ENCODE data around the gene CHRNA4. TPM values are rescaled to one million over a fixed set of nuclear protein-coding genes. Genes with fewer than 3 reads are reported as not detected.

Gene CHRNA4
- total and polyA plus RNA-seq, 2 of the 13 experiments (the other 11 are each of a cell fraction or from before 2014, with no cell fraction given): not detected

GRCh38 chr20:63381781-63382431 lies 20.8 kb upstream of the CHRNA4 start (continued):
- TF ChIP-seq NCOA2 (CRISPR knock-in tag; IDR thresholded peaks at IDR 0.05) (no peak), ZNF510 (CRISPR knock-in tag; IDR thresholded peaks at IDR 0.05; ENCODE audit: low read depth) (no peak), ERF (CRISPR knock-in tag; IDR thresholded peaks at IDR 0.05) (no peak), PHF8 (CRISPR knock-in tag; IDR thresholded peaks at IDR 0.05) (peak; percentile 37; the same call in 1 of the 2 replicates), ZBTB42 (CRISPR knock-in tag; IDR thresholded peaks at IDR 0.05) (0 out of 2 replicates have a peak, but pooled peaks have one; percentile 33), ZNF451 (CRISPR knock-in tag; IDR thresholded peaks at IDR 0.05) (no peak), ZBTB7A (CRISPR knock-in tag; IDR thresholded peaks at IDR 0.05) (peak; percentile 99), GRHL1 (CRISPR knock-in tag; conservative IDR thresholded peaks at IDR 0.05) (no peak), KDM2A (CRISPR knock-in tag; IDR thresholded peaks at IDR 0.05; ENCODE audit: borderline replicate concordance, low read depth) (peak; percentile 78; the same call in 1 of the 2 replicates), PHB2 (IDR thresholded peaks at IDR 0.05; ENCODE audit: partially characterized antibody) (no peak), PHF5A (CRISPR knock-in tag; IDR thresholded peaks at IDR 0.05; ENCODE audit: low read depth, unreplicated experiment) (no peak), TP53 (CRISPR knock-in tag; conservative IDR thresholded peaks at IDR 0.05) (0 out of 2 replicates have a peak, but pooled peaks have one; percentile 31), ZNF781 (CRISPR knock-in tag; IDR thresholded peaks at IDR 0.05; ENCODE audit: borderline replicate concordance, not compliant biosample characterization) (no peak), ZNF33B (CRISPR knock-in tag; IDR thresholded peaks at IDR 0.05) (0 out of 2 replicates have a peak, but pooled peaks have one; percentile 43), IKZF1 (IDR thresholded peaks at IDR 0.05) (no peak), FUBP1 (CRISPR knock-in tag; IDR thresholded peaks at IDR 0.05; ENCODE audit: borderline replicate concordance) (0 out of 2 replicates have a peak, but pooled peaks have one; percentile 59), HOXD1 (CRISPR knock-in tag; IDR thresholded peaks at IDR 0.05) (0 out of 2 replicates have a peak, but pooled peaks have one; percentile 43), FLYWCH1 (CRISPR knock-in tag; IDR thresholded peaks at IDR 0.05) (no peak), ZNF230 (CRISPR knock-in tag; IDR thresholded peaks at IDR 0.05) (no peak; the same call in 1 of the 2 replicates), EZH2 (conservative IDR thresholded peaks at IDR 0.05; ENCODE audit: low read depth, low read length) (peak; percentile 54; the same call in 1 of the 2 replicates), TRIM22 (IDR thresholded peaks at IDR 0.05) (no peak), ZNF333 (CRISPR knock-in tag; IDR thresholded peaks at IDR 0.05; ENCODE audit: borderline replicate concordance) (no peak), FOXP4 (CRISPR knock-in tag; IDR thresholded peaks at IDR 0.05) (0 out of 2 replicates have a peak, but pooled peaks have one; percentile 37), ZFP90 (CRISPR knock-in tag; IDR thresholded peaks at IDR 0.05; ENCODE audit: borderline replicate concordance) (peak; percentile 56; the same call in 1 of the 2 replicates)
